K562 (cell line): ENCODE results near the gene ERC2. TPM values are rescaled to one million over a fixed set of nuclear protein-coding genes. Genes with fewer than 3 reads are reported as not detected.

ENCODE experiments used
- MEF2D ChIP-seq: conservative IDR thresholded peaks from 2 replicates; pipeline ENCODE4 v1.6.1; 2016; ENCODE audit warnings: low read depth, missing genetic modification characterization, missing compliant biosample characterization
- MEIS2 ChIP-seq: fragments of 450-650 bp; IDR thresholded peaks from 2 replicates; pipeline ENCODE4 v1.6.1; 2014; ENCODE audit warnings: mild to moderate bottlenecking; ENCODE audit not compliant: partially characterized antibody
- SMARCA4 ChIP-seq: fragments of 450-650 bp; IDR thresholded peaks from 2 replicates; pipeline ENCODE4 v1.6.1; 2016
- ZBTB1 ChIP-seq: sonication (generic); formaldehyde crosslinking; IDR thresholded peaks from 2 replicates; pipeline ENCODE4 v1.8.1; 2023; ENCODE audit warnings: missing genetic modification reagents, low read depth, mild to moderate bottlenecking, borderline replicate concordance
- ZNF140 ChIP-seq: fragments of 250-450 bp; sonication (Bioruptor Pico); IDR thresholded peaks from 2 replicates; pipeline ENCODE4 v1.8.0; 2021; ENCODE audit warnings: moderate library complexity, mild to moderate bottlenecking, inconsistent platforms
- polyA plus RNA-seq, 8 experiments: library from polyadenylated mRNA; depleted of rRNA in 4 of 8; stranded (reverse) in 5 of 8; unstranded in 3 of 8; fragments of >200 nt; fragmentation: Nextera tagmentation in 2 of 8; fragmentation: Illumina TruSeq in 1 of 8; extraction: Ambion mirVana in 2 of 8; extraction: Trizol in 1 of 8; gene quantifications; 2 replicates each; pipeline versions ENCODE4 v1.2.1 to v1.2.3, GENCODE V29; 2011 to 2014; ENCODE audit warnings: inconsistent platforms in 1 of 8, missing spikeins in 1 of 8
- total RNA-seq, 7 experiments: library from RNA; depleted of rRNA in 6 of 7; stranded (reverse); fragments of >200 nt in 6 of 7; fragmentation: Illumina TruSeq in 2 of 7; extraction: Trizol in 2 of 7; gene quantifications; 2 replicates each; pipeline versions ENCODE4 v1.2.1 to v1.2.3, GENCODE V29; 2011 to 2021; ENCODE audit warnings: low replicate concordance in 1 of 7
- TF ChIP-seq, protein P1 (sequence below): fragments of 200-600 bp; sonication (generic); IDR thresholded peaks from one replicate; pipeline ENCODE4 v1.6.1; 2012; ENCODE audit warnings: mild to moderate bottlenecking, low read depth, low read length, inconsistent platforms
- TF ChIP-seq, protein P2 (sequence below): sonication (generic); IDR thresholded peaks from 2 replicates; pipeline ENCODE4 v1.6.1; 2016
- TF ChIP-seq, protein P3 (sequence below): IDR thresholded peaks from 2 replicates; pipeline ENCODE4 v1.6.1; 2016; ENCODE audit warnings: missing genetic modification characterization, missing compliant biosample characterization
- TF ChIP-seq, protein P4 (sequence below): sonication (generic); formaldehyde crosslinking; IDR thresholded peaks from 2 replicates; pipeline ENCODE4 v1.8.0; 2022; ENCODE audit warnings: mild to moderate bottlenecking, missing genetic modification reagents

ERC2 gene
- total and polyA plus RNA-seq, 9 of the 15 experiments (the other 6 are each of a cell fraction or from before 2014, with no cell fraction given), result 0.04 to 0.18 (median 0.07) TPM; not detected in 2

DNA sequence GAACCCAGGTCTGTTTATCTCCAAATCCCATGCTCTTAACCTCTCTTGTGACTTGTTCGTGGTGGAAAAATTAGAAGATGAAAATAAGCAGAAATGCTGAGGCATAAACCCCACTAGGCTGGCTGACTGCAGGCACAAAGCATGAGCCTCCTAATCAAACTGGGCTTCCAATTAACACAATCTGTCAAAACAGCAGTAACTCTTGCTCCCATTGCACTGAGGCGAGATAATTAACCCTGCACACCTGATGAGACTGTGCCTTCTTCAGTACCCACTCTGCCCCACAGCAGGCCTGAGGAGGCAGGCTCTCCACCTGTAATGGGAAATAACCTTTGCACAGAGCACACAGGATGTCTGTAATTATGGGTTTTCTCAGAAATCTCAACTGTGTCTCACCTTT is 696.8 kb downstream of the ERC2 start (continued):
- TF ChIP-seq, protein P1, sequence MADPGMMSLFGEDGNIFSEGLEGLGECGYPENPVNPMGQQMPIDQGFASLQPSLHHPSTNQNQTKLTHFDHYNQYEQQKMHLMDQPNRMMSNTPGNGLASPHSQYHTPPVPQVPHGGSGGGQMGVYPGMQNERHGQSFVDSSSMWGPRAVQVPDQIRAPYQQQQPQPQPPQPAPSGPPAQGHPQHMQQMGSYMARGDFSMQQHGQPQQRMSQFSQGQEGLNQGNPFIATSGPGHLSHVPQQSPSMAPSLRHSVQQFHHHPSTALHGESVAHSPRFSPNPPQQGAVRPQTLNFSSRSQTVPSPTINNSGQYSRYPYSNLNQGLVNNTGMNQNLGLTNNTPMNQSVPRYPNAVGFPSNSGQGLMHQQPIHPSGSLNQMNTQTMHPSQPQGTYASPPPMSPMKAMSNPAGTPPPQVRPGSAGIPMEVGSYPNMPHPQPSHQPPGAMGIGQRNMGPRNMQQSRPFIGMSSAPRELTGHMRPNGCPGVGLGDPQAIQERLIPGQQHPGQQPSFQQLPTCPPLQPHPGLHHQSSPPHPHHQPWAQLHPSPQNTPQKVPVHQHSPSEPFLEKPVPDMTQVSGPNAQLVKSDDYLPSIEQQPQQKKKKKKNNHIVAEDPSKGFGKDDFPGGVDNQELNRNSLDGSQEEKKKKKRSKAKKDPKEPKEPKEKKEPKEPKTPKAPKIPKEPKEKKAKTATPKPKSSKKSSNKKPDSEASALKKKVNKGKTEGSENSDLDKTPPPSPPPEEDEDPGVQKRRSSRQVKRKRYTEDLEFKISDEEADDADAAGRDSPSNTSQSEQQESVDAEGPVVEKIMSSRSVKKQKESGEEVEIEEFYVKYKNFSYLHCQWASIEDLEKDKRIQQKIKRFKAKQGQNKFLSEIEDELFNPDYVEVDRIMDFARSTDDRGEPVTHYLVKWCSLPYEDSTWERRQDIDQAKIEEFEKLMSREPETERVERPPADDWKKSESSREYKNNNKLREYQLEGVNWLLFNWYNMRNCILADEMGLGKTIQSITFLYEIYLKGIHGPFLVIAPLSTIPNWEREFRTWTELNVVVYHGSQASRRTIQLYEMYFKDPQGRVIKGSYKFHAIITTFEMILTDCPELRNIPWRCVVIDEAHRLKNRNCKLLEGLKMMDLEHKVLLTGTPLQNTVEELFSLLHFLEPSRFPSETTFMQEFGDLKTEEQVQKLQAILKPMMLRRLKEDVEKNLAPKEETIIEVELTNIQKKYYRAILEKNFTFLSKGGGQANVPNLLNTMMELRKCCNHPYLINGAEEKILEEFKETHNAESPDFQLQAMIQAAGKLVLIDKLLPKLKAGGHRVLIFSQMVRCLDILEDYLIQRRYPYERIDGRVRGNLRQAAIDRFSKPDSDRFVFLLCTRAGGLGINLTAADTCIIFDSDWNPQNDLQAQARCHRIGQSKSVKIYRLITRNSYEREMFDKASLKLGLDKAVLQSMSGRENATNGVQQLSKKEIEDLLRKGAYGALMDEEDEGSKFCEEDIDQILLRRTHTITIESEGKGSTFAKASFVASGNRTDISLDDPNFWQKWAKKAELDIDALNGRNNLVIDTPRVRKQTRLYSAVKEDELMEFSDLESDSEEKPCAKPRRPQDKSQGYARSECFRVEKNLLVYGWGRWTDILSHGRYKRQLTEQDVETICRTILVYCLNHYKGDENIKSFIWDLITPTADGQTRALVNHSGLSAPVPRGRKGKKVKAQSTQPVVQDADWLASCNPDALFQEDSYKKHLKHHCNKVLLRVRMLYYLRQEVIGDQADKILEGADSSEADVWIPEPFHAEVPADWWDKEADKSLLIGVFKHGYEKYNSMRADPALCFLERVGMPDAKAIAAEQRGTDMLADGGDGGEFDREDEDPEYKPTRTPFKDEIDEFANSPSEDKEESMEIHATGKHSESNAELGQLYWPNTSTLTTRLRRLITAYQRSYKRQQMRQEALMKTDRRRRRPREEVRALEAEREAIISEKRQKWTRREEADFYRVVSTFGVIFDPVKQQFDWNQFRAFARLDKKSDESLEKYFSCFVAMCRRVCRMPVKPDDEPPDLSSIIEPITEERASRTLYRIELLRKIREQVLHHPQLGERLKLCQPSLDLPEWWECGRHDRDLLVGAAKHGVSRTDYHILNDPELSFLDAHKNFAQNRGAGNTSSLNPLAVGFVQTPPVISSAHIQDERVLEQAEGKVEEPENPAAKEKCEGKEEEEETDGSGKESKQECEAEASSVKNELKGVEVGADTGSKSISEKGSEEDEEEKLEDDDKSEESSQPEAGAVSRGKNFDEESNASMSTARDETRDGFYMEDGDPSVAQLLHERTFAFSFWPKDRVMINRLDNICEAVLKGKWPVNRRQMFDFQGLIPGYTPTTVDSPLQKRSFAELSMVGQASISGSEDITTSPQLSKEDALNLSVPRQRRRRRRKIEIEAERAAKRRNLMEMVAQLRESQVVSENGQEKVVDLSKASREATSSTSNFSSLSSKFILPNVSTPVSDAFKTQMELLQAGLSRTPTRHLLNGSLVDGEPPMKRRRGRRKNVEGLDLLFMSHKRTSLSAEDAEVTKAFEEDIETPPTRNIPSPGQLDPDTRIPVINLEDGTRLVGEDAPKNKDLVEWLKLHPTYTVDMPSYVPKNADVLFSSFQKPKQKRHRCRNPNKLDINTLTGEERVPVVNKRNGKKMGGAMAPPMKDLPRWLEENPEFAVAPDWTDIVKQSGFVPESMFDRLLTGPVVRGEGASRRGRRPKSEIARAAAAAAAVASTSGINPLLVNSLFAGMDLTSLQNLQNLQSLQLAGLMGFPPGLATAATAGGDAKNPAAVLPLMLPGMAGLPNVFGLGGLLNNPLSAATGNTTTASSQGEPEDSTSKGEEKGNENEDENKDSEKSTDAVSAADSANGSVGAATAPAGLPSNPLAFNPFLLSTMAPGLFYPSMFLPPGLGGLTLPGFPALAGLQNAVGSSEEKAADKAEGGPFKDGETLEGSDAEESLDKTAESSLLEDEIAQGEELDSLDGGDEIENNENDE, result no peak
- TF ChIP-seq MEIS2, result no peak
- no peak for TF ChIP-seq SMARCA4
- TF ChIP-seq, protein P2, sequence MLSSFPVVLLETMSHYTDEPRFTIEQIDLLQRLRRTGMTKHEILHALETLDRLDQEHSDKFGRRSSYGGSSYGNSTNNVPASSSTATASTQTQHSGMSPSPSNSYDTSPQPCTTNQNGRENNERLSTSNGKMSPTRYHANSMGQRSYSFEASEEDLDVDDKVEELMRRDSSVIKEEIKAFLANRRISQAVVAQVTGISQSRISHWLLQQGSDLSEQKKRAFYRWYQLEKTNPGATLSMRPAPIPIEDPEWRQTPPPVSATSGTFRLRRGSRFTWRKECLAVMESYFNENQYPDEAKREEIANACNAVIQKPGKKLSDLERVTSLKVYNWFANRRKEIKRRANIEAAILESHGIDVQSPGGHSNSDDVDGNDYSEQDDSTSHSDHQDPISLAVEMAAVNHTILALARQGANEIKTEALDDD, result no peak
- no peak for TF ChIP-seq MEF2D (tag)
- TF ChIP-seq, protein P3, sequence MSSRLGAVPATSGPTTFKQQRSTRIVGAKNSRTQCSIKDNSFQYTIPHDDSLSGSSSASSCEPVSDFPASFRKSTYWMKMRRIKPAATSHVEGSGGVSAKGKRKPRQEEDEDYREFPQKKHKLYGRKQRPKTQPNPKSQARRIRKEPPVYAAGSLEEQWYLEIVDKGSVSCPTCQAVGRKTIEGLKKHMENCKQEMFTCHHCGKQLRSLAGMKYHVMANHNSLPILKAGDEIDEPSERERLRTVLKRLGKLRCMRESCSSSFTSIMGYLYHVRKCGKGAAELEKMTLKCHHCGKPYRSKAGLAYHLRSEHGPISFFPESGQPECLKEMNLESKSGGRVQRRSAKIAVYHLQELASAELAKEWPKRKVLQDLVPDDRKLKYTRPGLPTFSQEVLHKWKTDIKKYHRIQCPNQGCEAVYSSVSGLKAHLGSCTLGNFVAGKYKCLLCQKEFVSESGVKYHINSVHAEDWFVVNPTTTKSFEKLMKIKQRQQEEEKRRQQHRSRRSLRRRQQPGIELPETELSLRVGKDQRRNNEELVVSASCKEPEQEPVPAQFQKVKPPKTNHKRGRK (tag), result no peak
- no peak for TF ChIP-seq ZBTB1
- TF ChIP-seq, protein P4, sequence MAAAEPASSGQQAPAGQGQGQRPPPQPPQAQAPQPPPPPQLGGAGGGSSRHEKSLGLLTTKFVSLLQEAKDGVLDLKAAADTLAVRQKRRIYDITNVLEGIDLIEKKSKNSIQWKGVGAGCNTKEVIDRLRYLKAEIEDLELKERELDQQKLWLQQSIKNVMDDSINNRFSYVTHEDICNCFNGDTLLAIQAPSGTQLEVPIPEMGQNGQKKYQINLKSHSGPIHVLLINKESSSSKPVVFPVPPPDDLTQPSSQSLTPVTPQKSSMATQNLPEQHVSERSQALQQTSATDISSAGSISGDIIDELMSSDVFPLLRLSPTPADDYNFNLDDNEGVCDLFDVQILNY (CRISPR knock-in tag), result no peak
- TF ChIP-seq ZNF140 (CRISPR knock-in tag), result no peak
- TF ChIP-seq, all 486 proteins: peak for 0
